ENCODE data around the gene PGAM2. TPM values are rescaled to one million over a fixed set of nuclear protein-coding genes. Genes with fewer than 3 reads are reported as not detected.

Gene PGAM2
- not detected for polyA plus RNA-seq (2012; ENCODE audit: insufficient read length, low read depth)

DNA sequence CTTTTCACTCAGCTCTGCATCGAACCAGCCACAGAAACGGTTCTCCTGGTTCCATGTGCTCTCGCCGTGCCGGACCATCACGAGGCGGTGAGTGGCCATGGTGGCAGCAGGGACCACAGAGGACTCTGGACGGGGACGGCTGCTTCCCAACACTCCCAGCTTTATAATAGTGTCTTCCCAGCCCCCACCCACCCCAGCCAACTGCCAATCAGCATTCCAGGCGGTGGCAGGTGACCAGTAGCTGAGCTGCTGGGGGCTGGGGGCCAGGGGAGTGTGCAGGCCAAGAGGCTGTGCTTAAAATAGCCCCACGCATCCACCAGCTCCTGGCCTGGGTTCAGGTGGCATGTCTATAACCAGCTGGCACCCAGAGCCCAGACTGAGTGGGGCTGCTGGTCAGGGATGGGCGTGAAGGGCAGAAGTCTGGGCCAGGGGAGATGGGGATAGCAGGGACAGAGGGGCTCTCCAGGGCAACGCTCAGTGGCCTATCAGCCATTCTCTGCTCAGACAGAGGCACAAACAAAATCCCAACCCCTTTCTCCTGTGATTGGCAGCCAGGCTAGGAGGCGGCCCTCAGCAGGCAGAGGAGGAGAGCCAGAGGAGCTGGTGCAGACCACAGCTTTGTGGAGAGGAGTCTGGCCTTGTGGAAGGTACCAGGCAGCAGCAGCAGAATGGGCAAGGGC, at the start of gene PGAM2:
Gene PGAM2, minus strand, starts transcription at position 137 of the 680 bp plus-strand sequence. Its CDS starts 38 bp downstream, at position 99.
- TF ChIP-seq SIN3A (IDR thresholded peaks at IDR 0.05; ENCODE audit: borderline replicate concordance, insufficient read depth, low read length) = no peak
- no peak for TF ChIP-seq TAF1 (IDR thresholded peaks at IDR 0.05; ENCODE audit: borderline replicate concordance, insufficient read depth, low read length)

DNA sequence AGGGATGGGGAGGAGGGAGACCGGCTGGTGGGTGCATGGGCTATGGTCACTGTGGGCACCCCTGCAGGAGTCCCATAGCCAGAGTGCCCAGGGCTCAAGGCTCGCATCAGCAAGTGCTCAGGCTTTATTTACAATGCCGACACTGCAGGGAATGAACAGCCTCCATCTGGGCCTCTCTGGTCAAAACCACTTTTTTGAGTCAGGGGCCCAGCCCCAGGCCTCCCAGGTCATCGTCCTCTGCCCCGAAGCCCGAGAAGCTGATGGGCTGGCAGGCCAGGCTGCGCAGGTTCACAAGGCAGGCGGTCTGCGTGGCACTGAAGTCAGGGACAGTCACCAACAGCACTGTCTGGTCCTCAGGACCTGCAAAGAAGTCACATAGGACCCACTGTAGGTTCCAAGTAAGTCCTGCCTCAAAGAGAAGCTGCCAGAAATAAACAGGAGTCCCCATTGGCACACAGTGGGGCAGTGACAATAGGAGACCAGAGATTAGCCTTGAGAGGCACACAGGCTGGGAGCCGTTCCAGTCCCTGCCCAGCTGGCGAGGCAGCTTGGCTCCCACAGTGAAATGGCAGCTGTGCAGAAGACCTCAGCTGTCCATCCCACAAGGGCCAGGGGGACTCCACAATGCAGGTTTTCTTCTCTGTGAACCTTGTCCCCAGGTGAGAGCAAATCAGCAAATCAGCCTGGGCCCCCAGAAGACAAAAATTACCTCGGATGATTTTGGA, 49.4 kb upstream of the PGAM2 start:
- TF ChIP-seq, protein P1, sequence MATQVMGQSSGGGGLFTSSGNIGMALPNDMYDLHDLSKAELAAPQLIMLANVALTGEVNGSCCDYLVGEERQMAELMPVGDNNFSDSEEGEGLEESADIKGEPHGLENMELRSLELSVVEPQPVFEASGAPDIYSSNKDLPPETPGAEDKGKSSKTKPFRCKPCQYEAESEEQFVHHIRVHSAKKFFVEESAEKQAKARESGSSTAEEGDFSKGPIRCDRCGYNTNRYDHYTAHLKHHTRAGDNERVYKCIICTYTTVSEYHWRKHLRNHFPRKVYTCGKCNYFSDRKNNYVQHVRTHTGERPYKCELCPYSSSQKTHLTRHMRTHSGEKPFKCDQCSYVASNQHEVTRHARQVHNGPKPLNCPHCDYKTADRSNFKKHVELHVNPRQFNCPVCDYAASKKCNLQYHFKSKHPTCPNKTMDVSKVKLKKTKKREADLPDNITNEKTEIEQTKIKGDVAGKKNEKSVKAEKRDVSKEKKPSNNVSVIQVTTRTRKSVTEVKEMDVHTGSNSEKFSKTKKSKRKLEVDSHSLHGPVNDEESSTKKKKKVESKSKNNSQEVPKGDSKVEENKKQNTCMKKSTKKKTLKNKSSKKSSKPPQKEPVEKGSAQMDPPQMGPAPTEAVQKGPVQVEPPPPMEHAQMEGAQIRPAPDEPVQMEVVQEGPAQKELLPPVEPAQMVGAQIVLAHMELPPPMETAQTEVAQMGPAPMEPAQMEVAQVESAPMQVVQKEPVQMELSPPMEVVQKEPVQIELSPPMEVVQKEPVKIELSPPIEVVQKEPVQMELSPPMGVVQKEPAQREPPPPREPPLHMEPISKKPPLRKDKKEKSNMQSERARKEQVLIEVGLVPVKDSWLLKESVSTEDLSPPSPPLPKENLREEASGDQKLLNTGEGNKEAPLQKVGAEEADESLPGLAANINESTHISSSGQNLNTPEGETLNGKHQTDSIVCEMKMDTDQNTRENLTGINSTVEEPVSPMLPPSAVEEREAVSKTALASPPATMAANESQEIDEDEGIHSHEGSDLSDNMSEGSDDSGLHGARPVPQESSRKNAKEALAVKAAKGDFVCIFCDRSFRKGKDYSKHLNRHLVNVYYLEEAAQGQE (IDR thresholded peaks at IDR 0.05; ENCODE audit: insufficient read depth in 1 of 2, low read depth in 2 of 2, low read length in 2 of 2) = no peak
- no peak for TF ChIP-seq TAF1 (IDR thresholded peaks at IDR 0.05; ENCODE audit: borderline replicate concordance, insufficient read depth, low read length)
- no peak for TF ChIP-seq FOXP2 (optimal IDR thresholded peaks at IDR 0.05; ENCODE audit: borderline replicate concordance, extremely low read depth, extremely low read length, insufficient read depth)
- no peak; the same call in 1 of the 2 replicates for TF ChIP-seq POLR2AphosphoS5 (IDR thresholded peaks at IDR 0.05; ENCODE audit: low read depth, low read length)
- no peak for TF ChIP-seq SIN3A (IDR thresholded peaks at IDR 0.05; ENCODE audit: borderline replicate concordance, insufficient read depth, low read length)

DNA sequence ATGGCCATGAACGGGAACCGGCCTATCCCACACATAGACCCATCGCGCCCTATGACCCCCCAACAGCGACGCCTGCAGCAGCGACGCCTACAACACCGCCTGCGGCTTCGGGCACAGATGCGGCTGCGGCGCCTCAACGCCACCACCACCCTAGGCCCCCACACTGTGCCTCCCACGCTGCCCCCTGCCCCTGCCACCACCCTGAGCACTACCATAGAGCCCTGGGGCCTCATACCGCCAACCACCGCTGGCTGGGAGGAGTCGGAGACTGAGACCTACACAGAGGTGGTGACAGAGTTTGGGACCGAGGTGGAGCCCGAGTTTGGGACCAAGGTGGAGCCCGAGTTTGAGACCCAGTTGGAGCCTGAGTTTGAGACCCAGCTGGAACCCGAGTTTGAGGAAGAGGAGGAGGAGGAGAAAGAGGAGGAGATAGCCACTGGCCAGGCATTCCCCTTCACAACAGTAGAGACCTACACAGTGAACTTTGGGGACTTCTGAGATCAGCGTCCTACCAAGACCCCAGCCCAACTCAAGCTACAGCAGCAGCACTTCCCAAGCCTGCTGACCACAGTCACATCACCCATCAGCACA, 48.5 kb upstream of the PGAM2 start:
- TF ChIP-seq, protein P1 (IDR thresholded peaks at IDR 0.05; ENCODE audit: insufficient read depth in 1 of 2, low read depth in 2 of 2, low read length in 2 of 2) = no peak

DNA sequence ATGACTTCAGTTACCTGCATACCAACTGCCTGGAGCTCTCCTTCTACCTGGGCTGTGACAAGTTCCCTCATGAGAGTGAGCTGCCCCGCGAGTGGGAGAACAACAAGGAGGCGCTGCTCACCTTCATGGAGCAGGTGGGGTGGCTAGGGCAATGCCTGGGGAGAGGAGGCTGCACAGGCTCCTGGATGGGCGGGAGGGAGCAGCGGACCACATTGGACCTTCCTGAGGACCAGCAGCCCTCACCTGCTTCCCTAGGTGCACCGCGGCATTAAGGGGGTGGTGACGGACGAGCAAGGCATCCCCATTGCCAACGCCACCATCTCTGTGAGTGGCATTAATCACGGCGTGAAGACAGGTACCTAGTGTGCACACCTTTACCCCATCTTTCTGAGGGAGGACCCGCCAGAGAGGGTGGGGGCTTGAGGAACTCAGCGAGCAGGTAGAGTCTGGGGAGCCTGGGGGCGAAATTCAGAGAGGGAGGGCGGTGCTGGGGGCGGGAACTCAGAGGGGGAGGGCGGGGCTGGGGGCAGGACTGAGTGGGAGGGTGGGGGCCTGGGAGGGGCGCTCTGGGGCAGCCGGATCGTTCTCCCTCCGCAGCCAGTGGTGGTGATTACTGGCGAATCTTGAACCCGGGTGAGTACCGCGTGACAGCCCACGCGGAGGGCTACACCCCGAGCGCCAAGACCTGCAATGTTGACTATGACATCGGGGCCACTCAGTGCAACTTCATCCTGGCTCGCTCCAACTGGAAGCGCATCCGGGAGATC, 47.8 kb upstream of the PGAM2 start:
- TF ChIP-seq, protein P1 (IDR thresholded peaks at IDR 0.05; ENCODE audit: insufficient read depth in 1 of 2, low read depth in 2 of 2, low read length in 2 of 2) = no peak
- TF ChIP-seq POLR2AphosphoS5 (IDR thresholded peaks at IDR 0.05; ENCODE audit: low read depth, low read length) = peak; percentile 23; the same call in 1 of the 2 replicates
- TF ChIP-seq TAF1 (IDR thresholded peaks at IDR 0.05; ENCODE audit: borderline replicate concordance, insufficient read depth, low read length) = no peak
- no peak for TF ChIP-seq FOXP2 (optimal IDR thresholded peaks at IDR 0.05; ENCODE audit: borderline replicate concordance, extremely low read depth, extremely low read length, insufficient read depth)

DNA sequence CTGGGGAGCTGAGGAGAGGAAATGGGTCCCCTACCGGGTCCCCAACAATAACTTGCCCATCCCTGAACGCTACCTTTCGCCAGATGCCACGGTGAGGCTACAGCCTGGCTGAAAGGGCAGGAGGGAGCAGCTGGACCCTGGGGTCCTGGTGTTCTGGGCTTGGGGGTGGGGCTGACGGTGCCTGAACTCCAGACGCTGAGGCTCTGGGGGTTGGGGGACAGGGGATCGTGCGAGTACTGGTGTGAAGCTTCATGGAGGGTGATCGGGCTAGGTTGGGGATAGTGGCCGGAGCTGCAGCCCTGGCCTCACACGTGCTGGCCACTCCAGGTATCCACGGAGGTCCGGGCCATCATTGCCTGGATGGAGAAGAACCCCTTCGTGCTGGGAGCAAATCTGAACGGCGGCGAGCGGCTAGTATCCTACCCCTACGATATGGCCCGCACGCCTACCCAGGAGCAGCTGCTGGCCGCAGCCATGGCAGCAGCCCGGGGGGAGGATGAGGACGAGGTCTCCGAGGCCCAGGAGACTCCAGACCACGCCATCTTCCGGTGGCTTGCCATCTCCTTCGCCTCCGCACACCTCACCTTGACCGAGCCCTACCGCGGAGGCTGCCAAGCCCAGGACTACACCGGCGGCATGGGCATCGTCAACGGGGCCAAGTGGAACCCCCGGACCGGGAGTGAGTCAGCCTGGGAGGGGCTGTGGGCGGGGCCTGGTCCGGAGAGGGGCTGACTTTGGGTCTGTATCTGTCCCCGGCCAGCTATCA, 47.0 kb upstream of the PGAM2 start:
- TF ChIP-seq, protein P1 (IDR thresholded peaks at IDR 0.05; ENCODE audit: insufficient read depth in 1 of 2, low read depth in 2 of 2, low read length in 2 of 2) = no peak
- TF ChIP-seq TAF1 (IDR thresholded peaks at IDR 0.05; ENCODE audit: borderline replicate concordance, insufficient read depth, low read length) = no peak
- TF ChIP-seq SIN3A (IDR thresholded peaks at IDR 0.05; ENCODE audit: borderline replicate concordance, insufficient read depth, low read length) = no peak
- no peak for TF ChIP-seq POLR2AphosphoS5 (IDR thresholded peaks at IDR 0.05; ENCODE audit: low read depth, low read length)
- no peak for TF ChIP-seq FOXP2 (optimal IDR thresholded peaks at IDR 0.05; ENCODE audit: borderline replicate concordance, extremely low read depth, extremely low read length, insufficient read depth)

Measured in PFSK-1 (cell line).